HEK293T (cell line): Measurements from ENCODE around the gene ACOT12.

Experiments
- CTCF ChIA-PET: fragments of 350-600 bp; formaldehyde crosslinking; extraction: SDS; loops from one replicate; lab custom pipeline; 2021; ENCODE audit warnings: antibody characterized with exemption, inconsistent platforms; lab: Yijun Ruan, JAX
- POLR2A ChIA-PET: fragments of 350-600 bp; formaldehyde crosslinking; extraction: SDS; loops from one replicate; lab custom pipeline; 2020; ENCODE audit warnings: antibody characterized with exemption, inconsistent platforms; lab: Yijun Ruan, JAX
- DNase-seq: peaks from one replicate; pipeline ENCODE4 v3.0.0; 2012; ENCODE audit warnings: mixed read lengths; ENCODE audit errors: extremely low spot score
- ARNT ChIP-seq: fragments of 450-650 bp; IDR thresholded peaks from 2 replicates; pipeline ENCODE4 v1.6.1; 2017; ENCODE audit warnings: mild to moderate bottlenecking
- BHLHE40 ChIP-seq: fragments of 450-650 bp; IDR thresholded peaks from 2 replicates; pipeline ENCODE4 v1.6.1; 2016; ENCODE audit warnings: mild to moderate bottlenecking, moderate library complexity, borderline replicate concordance
- CTBP1 ChIP-seq: fragments of 450-650 bp; IDR thresholded peaks from 2 replicates; pipeline ENCODE4 v1.6.1; 2016; ENCODE audit warnings: borderline replicate concordance
- ELF4 ChIP-seq: fragments of 450-650 bp; IDR thresholded peaks from 2 replicates; pipeline ENCODE4 v1.6.1; 2017; ENCODE audit warnings: antibody characterized with exemption
- FOXA1 ChIP-seq: fragments of 450-650 bp; IDR thresholded peaks from 2 replicates; pipeline ENCODE4 v1.6.1; 2016; ENCODE audit warnings: mild to moderate bottlenecking
- FOXK2 ChIP-seq: fragments of 450-650 bp; IDR thresholded peaks from 2 replicates; pipeline ENCODE4 v1.6.1; 2016; ENCODE audit warnings: mild to moderate bottlenecking
- FOXM1 ChIP-seq: fragments of 450-650 bp; IDR thresholded peaks from 2 replicates; pipeline ENCODE4 v1.6.1; 2017; ENCODE audit warnings: mild to moderate bottlenecking, borderline replicate concordance
- HDGF ChIP-seq: fragments of 450-650 bp; IDR thresholded peaks from 2 replicates; pipeline ENCODE4 v1.6.1; 2017; ENCODE audit warnings: antibody characterized with exemption, borderline replicate concordance
- L3MBTL2 ChIP-seq: fragments of 450-650 bp; conservative IDR thresholded peaks from 2 replicates; pipeline ENCODE4 v1.6.1; 2016; ENCODE audit warnings: mild to moderate bottlenecking
- LEF1 ChIP-seq: fragments of 450-650 bp; IDR thresholded peaks from 2 replicates; pipeline ENCODE4 v1.6.1; 2017; ENCODE audit warnings: mild to moderate bottlenecking, borderline replicate concordance
- NFRKB ChIP-seq: fragments of 450-650 bp; IDR thresholded peaks from 2 replicates; pipeline ENCODE4 v1.6.1; 2016; ENCODE audit warnings: mild to moderate bottlenecking, moderate library complexity
- SP1 ChIP-seq: fragments of 450-650 bp; IDR thresholded peaks from 2 replicates; pipeline ENCODE4 v1.6.1; 2017
- SUZ12 ChIP-seq: fragments of 450-650 bp; IDR thresholded peaks from 2 replicates; pipeline ENCODE4 v1.6.1; 2016; ENCODE audit warnings: mild to moderate bottlenecking
- TARDBP ChIP-seq: fragments of 450-650 bp; IDR thresholded peaks from 2 replicates; pipeline ENCODE4 v1.6.1; 2016
- ZNF384 ChIP-seq: fragments of 450-650 bp; IDR thresholded peaks from 2 replicates; pipeline ENCODE4 v1.6.1; 2016
- TF ChIP-seq, protein P1 (sequence below): fragments of 450-650 bp; IDR thresholded peaks from 2 replicates; pipeline ENCODE4 v1.6.1; 2016

The ACOT12 gene

GRCh38 chr5:81316571-81316970, 77.4 kb downstream of the ACOT12 start:
- no peak for DNase-seq
- ChIA-PET POLR2A (no interaction called here), CTCF (no interaction called here)
- no peak for TF ChIP-seq LEF1
- TF ChIP-seq TARDBP, result no peak
- TF ChIP-seq BHLHE40, result no peak
- TF ChIP-seq L3MBTL2, result no peak
- TF ChIP-seq FOXM1, result no peak
- no peak for TF ChIP-seq FOXK2
- no peak for TF ChIP-seq ELF4
- TF ChIP-seq SUZ12, result no peak
- TF ChIP-seq HDGF, result no peak
- TF ChIP-seq FOXA1, result no peak
- TF ChIP-seq SP1, result no peak
- no peak for TF ChIP-seq NFRKB
- TF ChIP-seq ZNF384, result no peak
- no peak for TF ChIP-seq CTBP1

DNA sequence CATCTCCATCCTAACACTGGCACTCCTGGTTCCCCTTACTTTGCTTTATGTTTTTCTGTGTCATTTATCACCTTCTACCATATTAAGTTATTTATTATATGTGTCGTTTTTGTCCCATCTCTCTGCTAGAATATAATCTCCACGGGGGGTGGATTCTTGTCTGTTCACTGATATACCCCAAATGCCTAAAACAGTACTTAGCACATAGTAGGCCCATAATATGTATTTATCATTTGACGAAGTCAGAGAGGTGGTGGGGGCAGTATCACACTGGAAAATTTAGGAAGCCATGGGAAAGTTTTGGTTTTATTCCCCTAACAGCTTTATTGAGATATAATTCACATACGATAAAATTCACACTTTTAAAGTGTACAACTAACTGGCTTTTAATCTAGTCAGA, 78.1 kb downstream of the ACOT12 start:
- TF ChIP-seq FOXA1, result no peak
- no peak for TF ChIP-seq ELF4
- no peak for TF ChIP-seq ZNF384
- no peak for TF ChIP-seq CTBP1
- TF ChIP-seq HDGF, result no peak
- TF ChIP-seq FOXK2, result no peak
- TF ChIP-seq BHLHE40, result no peak
- no peak for TF ChIP-seq NFRKB
- no peak for TF ChIP-seq TARDBP
- no peak for TF ChIP-seq ARNT
- TF ChIP-seq SP1, result no peak
- TF ChIP-seq, protein P1, sequence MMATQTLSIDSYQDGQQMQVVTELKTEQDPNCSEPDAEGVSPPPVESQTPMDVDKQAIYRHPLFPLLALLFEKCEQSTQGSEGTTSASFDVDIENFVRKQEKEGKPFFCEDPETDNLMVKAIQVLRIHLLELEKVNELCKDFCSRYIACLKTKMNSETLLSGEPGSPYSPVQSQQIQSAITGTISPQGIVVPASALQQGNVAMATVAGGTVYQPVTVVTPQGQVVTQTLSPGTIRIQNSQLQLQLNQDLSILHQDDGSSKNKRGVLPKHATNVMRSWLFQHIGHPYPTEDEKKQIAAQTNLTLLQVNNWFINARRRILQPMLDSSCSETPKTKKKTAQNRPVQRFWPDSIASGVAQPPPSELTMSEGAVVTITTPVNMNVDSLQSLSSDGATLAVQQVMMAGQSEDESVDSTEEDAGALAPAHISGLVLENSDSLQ, result no peak
- ChIA-PET CTCF (no interaction called here), POLR2A (interaction anchor here (2.0 kb wide), 1 partner anchor 15 kb away, joined by 10 read pairs; the partner anchor contains the start of gene ZCCHC9)
- DNase-seq, result no peak

DNA sequence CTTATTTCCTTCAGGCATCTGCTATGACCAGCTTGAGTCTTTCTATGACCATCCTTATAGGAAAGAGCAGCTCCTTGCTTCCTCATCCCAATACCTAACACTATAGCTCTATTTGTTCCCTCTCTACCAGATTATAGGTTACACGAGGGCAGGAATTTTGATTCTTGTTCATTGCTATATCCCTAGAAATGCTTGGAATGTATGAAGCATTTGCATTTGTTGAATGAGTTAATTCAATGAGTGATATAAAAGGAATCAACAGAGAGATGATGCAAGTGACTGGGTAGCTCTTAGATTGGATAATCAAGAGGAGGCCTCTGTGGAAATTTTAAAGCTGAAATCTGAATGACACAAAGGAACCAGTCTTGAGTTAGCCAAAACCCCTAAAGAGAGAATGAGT, 78.6 kb downstream of the ACOT12 start:
- TF ChIP-seq TARDBP (no peak), ZNF384 (no peak), FOXK2 (no peak), L3MBTL2 (no peak), HDGF (no peak), FOXA1 (no peak), ARNT (no peak), SP1 (no peak)
- TF ChIP-seq, protein P1, result no peak
- POLR2A ChIA-PET, result interaction anchor here (2.0 kb wide), 1 partner anchor 14 kb away, joined by 10 read pairs; the partner anchor contains the start of gene ZCCHC9
- CTCF ChIA-PET, result no interaction called here
- DNase-seq, result no peak

GRCh38 chr5:81314581-81314980, 79.4 kb downstream of the ACOT12 start:
- POLR2A ChIA-PET, result interaction anchor here (2.0 kb wide), 1 partner anchor 13 kb away, joined by 10 read pairs; the partner anchor contains the start of gene ZCCHC9
- CTCF ChIA-PET, result no interaction called here
- DNase-seq, result no peak
- TF ChIP-seq NFRKB (no peak), ARNT (no peak), FOXK2 (no peak), SUZ12 (no peak), TARDBP (no peak), L3MBTL2 (no peak)

DNA sequence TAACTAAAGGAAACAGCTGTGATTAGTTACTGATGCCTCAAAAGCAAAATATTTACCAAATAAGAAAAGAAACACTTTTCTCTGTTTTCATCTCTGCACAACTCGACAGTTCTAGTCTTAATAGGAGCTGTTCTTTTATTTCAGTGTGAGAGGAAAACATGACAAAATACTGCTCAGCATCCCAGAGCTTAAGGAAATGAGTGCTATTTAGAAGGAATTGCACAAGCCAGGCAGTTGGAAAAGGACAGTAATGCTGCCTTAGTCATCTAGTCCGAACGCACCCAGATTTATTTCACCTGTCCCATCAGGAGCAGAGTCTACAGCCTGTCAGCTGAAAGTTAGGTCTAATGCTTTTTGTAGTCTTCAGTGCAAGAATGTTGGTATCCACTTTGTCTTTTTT, 80.2 kb downstream of the ACOT12 start:
- CTCF ChIA-PET, result interaction anchor here (0.6 kb wide), 1 partner anchor 81 kb away, joined by 8 read pairs; the partner anchor contains the start of gene CKMT2
- POLR2A ChIA-PET, result interaction anchor here (1.4 kb wide), 1 partner anchor 12 kb away, joined by 11 read pairs; the partner anchor contains the start of gene ZCCHC9
- TF ChIP-seq LEF1 (no peak), SP1 (no peak), FOXK2 (no peak), FOXA1 (no peak), ELF4 (no peak), ARNT (no peak), ZNF384 (no peak)
- TF ChIP-seq, protein P1, result no peak
- DNase-seq, result no peak

- DNase-seq, result no peak
- ChIA-PET CTCF (interaction anchor here (0.6 kb wide), 1 partner anchor 80 kb away, joined by 8 read pairs; the partner anchor contains the start of gene CKMT2), POLR2A (interaction anchor here (1.4 kb wide), 1 partner anchor 11 kb away, joined by 11 read pairs; the partner anchor contains the start of gene ZCCHC9)
- no peak for TF ChIP-seq FOXM1
- TF ChIP-seq LEF1, result no peak
- no peak for TF ChIP-seq FOXK2
These were observed 80.7 kb downstream of the ACOT12 start for GRCh38 chr5:81313278-81313677.
